GM13976 (cell line): ENCODE results near the gene CLIP2.

Experiments used
- DNase-seq: peaks from one replicate; pipeline ENCODE4 v3.0.0; 2012; ENCODE audit warnings: low spot score
- CTCF ChIP-seq: IDR thresholded peaks from 2 replicates; pipeline ENCODE4 v1.5.1; 2012; ENCODE audit warnings: borderline replicate concordance, mild to moderate bottlenecking; ENCODE audit not compliant: insufficient read depth; ENCODE audit errors: extremely low read depth, missing control alignments, control extremely low read depth
- in situ Hi-C: fragments of 300-500 bp; cut with MboI; formaldehyde crosslinking; loops from one replicate; pipeline ENCODE4 v1.12.0; 2022; ENCODE audit warnings: low sequenced_read_pairs, mixed read lengths, inconsistent platforms; ENCODE audit not compliant: unreplicated experiment

The CLIP2 gene

GRCh38 chr7:74454021-74454924 lies 165.1 kb downstream of the CLIP2 start:
- DNase-seq, result no peak
- in situ Hi-C loops, result no loop called here
- no peak for TF ChIP-seq CTCF

GRCh38 chr7:74454925-74455288 lies 165.7 kb downstream of the CLIP2 start:
- no peak for TF ChIP-seq CTCF
- in situ Hi-C loops, result no loop called here
- DNase-seq, result no peak

- in situ Hi-C loops, result no loop called here
- DNase-seq, result no peak
- no peak for TF ChIP-seq CTCF
These were observed 166.1 kb downstream of the CLIP2 start for GRCh38 chr7:74455291-74455804.
